NCI-H526 (cell line): Measurements from ENCODE around the gene CCBE1.

Source experiments
- DNase-seq, 2 experiments: peaks; one replicate each; lab custom pipeline; 2025; lab: John Stamatoyannopoulos, UW

CCBE1 gene

GRCh38 chr18:59619816-59620215 lies 77.4 kb downstream of the CCBE1 start:
- DNase-seq: no peak

- DNase-seq: no peak
These were observed 79.7 kb downstream of the CCBE1 start for GRCh38 chr18:59617468-59617932.

GRCh38 chr18:59616501-59616900 lies 80.7 kb downstream of the CCBE1 start:
- no peak for DNase-seq

GRCh38 chr18:59613903-59614302 lies 83.3 kb downstream of the CCBE1 start:
- DNase-seq: no peak

- no peak for DNase-seq
These were observed 84.8 kb downstream of the CCBE1 start for GRCh38 chr18:59612381-59612780.

GRCh38 chr18:59610546-59611140 lies 86.6 kb downstream of the CCBE1 start:
- no peak for DNase-seq

- DNase-seq: no peak
These were observed 87.6 kb downstream of the CCBE1 start for GRCh38 chr18:59609654-59610053.

GRCh38 chr18:59607471-59607870 lies 89.8 kb downstream of the CCBE1 start:
- no peak for DNase-seq

GRCh38 chr18:59607078-59607379 lies 90.2 kb downstream of the CCBE1 start:
- DNase-seq: no peak

- DNase-seq: no peak
These were observed 90.8 kb downstream of the CCBE1 start for GRCh38 chr18:59606193-59607077.

- no peak for DNase-seq
These were observed 91.5 kb downstream of the CCBE1 start for GRCh38 chr18:59605633-59606192.

- DNase-seq: no peak
These were observed 92.3 kb downstream of the CCBE1 start for GRCh38 chr18:59604877-59605276.

GRCh38 chr18:59597049-59597448 lies 100.2 kb downstream of the CCBE1 start:
- no peak for DNase-seq

- no peak for DNase-seq
These were observed 103.9 kb downstream of the CCBE1 start for GRCh38 chr18:59593291-59593717.

- no peak for DNase-seq
These were observed 104.6 kb downstream of the CCBE1 start for GRCh38 chr18:59592624-59593023.

GRCh38 chr18:59582395-59582794 lies 114.8 kb downstream of the CCBE1 start:
- DNase-seq: no peak

- DNase-seq: no peak
These were observed 117.7 kb downstream of the CCBE1 start for GRCh38 chr18:59579509-59579908.

GRCh38 chr18:59577386-59577655 lies 119.9 kb downstream of the CCBE1 start:
- no peak for DNase-seq

- no peak for DNase-seq
These were observed 120.5 kb downstream of the CCBE1 start for GRCh38 chr18:59576541-59577385.

GRCh38 chr18:59575995-59576394 lies 121.2 kb downstream of the CCBE1 start:
- DNase-seq: peak; percentile 20 to 45

- no peak for DNase-seq
These were observed 123.3 kb downstream of the CCBE1 start for GRCh38 chr18:59573962-59574361.

- no peak for DNase-seq
These were observed 125.3 kb downstream of the CCBE1 start for GRCh38 chr18:59571902-59572301.

GRCh38 chr18:59570796-59571195 lies 126.4 kb downstream of the CCBE1 start:
- DNase-seq: no peak
